HFFc6 (cell line): ENCODE results near the gene RAF1. TPM values are rescaled to one million over a fixed set of nuclear protein-coding genes. Genes with fewer than 3 reads are reported as not detected.

Experiments used
- DNase-seq: peaks from one replicate; pipeline ENCODE4 v3.0.0-alpha.2; 2018
- H3K27ac Mint-ChIP-seq: 2 replicates; pipeline ENCODE4 v1.8.0; 2020; ENCODE audit warnings: mild to moderate bottlenecking, mixed read lengths
- H3K27me3 Mint-ChIP-seq: 2 replicates; pipeline ENCODE4 v1.8.0; 2021; ENCODE audit warnings: mild to moderate bottlenecking, moderate library complexity, mixed read lengths; ENCODE audit not compliant: insufficient read depth
- H3K36me3 Mint-ChIP-seq: 2 replicates; pipeline ENCODE4 v1.8.0; 2021; ENCODE audit warnings: low read depth, mixed read lengths
- H3K4me1 Mint-ChIP-seq: 2 replicates; pipeline ENCODE4 v1.8.0; 2020; ENCODE audit warnings: low read depth, mixed read lengths
- H3K4me3 Mint-ChIP-seq: 2 replicates; pipeline ENCODE4 v1.8.0; 2020; ENCODE audit warnings: mild to moderate bottlenecking, moderate library complexity, mixed read lengths
- H3K9me3 Mint-ChIP-seq: 2 replicates; pipeline ENCODE4 v1.8.0; 2020; ENCODE audit warnings: mild to moderate bottlenecking, mixed read lengths
- total RNA-seq, 6 experiments: library from RNA; stranded (reverse); fragmentation: NEBNext Ultra II Directional; extraction: Animal tissue kit (Norgen Biotek cat#: 25700); gene quantifications; 2 replicates in 1 of 6; 3 replicates in 5 of 6; pipeline ENCODE4 v1.2.3, GENCODE V29; 2021
- TF ChIP-seq, protein P1 (sequence below): fragments of 200-600 bp; sonication (generic); IDR thresholded peaks from 2 replicates; pipeline ENCODE4 v1.5.0; 2021; ENCODE audit warnings: antibody characterized with exemption, mild to moderate bottlenecking

The RAF1 gene
- total RNA-seq, 6 experiments from 2014 or later, result 78.9 to 97.5 (median 86.8) TPM

- H3K9me3 Mint-ChIP-seq, result no peaks in the 10 kb centered on the region
- peaks cover 23% of the 10 kb centered on the region for H3K4me1 Mint-ChIP-seq
- TF ChIP-seq, protein P1, sequence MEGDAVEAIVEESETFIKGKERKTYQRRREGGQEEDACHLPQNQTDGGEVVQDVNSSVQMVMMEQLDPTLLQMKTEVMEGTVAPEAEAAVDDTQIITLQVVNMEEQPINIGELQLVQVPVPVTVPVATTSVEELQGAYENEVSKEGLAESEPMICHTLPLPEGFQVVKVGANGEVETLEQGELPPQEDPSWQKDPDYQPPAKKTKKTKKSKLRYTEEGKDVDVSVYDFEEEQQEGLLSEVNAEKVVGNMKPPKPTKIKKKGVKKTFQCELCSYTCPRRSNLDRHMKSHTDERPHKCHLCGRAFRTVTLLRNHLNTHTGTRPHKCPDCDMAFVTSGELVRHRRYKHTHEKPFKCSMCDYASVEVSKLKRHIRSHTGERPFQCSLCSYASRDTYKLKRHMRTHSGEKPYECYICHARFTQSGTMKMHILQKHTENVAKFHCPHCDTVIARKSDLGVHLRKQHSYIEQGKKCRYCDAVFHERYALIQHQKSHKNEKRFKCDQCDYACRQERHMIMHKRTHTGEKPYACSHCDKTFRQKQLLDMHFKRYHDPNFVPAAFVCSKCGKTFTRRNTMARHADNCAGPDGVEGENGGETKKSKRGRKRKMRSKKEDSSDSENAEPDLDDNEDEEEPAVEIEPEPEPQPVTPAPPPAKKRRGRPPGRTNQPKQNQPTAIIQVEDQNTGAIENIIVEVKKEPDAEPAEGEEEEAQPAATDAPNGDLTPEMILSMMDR, result no peak
- no peak for DNase-seq
- H3K4me3 Mint-ChIP-seq, result no peak overlapping the region
- H3K36me3 Mint-ChIP-seq, result no peaks in the 10 kb centered on the region
- no peaks in the 10 kb centered on the region; the same call in 1 of the 2 replicates for H3K27me3 Mint-ChIP-seq
- no peak overlapping the region for H3K27ac Mint-ChIP-seq
These were observed 32.0 kb upstream of the RAF1 start for GRCh38 chr3:12695916-12696315.

DNA sequence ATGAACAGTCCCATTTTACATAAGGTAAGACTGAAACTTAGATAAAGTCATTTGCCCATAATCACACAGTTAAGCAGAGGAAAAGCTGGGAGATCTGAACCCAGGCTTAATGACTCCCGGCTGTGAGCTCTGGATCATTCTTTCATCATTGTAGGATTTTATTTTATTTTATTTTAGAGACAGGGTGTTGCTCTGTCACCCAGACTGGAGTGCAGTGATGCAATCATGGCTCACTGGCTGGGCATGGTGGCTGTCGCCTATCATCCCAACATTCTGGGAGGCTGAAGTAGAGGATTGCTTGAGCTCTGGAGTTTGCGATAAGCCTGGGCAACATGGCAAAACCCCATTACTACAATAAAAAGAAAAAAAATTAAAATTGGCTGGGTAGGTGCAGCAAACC lies 31.2 kb upstream of the RAF1 start:
- Mint-ChIP-seq H3K4me3 (no peak overlapping the region), H3K4me1 (peaks cover 23% of the 10 kb centered on the region), H3K9me3 (no peaks in the 10 kb centered on the region), H3K36me3 (no peaks in the 10 kb centered on the region), H3K27me3 (peaks cover 2% of the 10 kb centered on the region), H3K27ac (no peak overlapping the region)
- DNase-seq, result no peak
- TF ChIP-seq, protein P1, result no peak

DNA sequence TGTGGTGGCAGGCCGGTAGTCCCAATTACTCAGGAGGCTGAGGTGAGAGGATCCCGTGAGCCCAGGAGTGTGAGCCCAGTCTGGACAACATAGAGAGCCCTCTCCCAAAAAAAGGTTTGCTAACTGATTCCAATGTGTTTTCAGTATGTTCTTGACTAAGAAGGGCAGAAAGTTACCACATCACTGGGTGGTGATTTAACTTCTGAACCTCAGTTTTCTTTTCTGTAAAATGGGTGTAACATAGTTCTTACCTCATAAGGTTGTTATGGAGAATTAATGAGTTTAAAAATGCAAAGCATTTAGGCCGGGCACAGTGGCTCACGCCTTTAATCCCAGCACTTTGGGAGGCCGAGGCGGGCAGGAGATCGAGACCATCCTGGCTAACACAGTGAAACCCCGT lies 28.5 kb upstream of the RAF1 start:
- Mint-ChIP-seq H3K27ac (no peak overlapping the region), H3K4me3 (no peak overlapping the region), H3K4me1 (peaks cover 23% of the 10 kb centered on the region), H3K36me3 (no peaks in the 10 kb centered on the region), H3K9me3 (no peaks in the 10 kb centered on the region), H3K27me3 (peaks cover 2% of the 10 kb centered on the region)
- no peak for DNase-seq
- TF ChIP-seq, protein P1, result no peak

DNA sequence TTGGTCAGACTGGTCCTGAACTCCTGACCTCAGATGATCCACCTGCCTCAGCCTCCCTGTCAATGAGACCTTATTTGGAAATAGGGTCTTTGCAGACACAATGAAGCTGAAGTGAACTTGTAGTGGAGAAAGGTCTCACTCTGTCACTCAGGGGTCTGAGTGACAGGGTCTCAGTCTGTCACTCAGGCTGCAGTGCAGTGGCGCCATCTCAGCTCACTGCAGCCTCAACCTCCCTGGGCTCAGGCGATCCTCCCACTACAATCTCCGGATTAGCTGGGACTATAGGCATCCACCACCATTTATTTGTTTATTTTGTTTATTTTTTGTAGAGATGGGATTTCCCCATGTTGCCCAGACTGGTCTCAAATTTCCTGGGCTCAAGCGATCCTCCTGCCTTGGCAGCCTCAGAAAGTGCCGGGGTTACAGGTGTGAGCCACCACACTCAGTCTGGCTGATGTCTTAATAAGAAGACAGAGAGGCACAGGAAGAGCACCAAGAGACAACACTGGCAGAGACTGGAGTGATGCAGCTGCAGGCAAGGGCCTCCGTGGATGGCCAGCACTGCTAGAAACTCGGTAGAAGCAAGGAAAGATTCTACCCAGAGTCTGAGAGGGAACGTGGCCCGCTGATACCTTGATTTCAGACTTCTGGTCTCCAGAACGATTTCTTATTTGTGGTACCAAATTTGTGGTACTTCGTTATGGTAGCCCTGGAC lies 26.2 kb upstream of the RAF1 start:
- Mint-ChIP-seq H3K9me3 (no peaks in the 10 kb centered on the region), H3K4me1 (peaks cover 17% of the 10 kb centered on the region), H3K4me3 (no peak overlapping the region), H3K27me3 (peaks cover 2% of the 10 kb centered on the region), H3K36me3 (no peaks in the 10 kb centered on the region), H3K27ac (no peak overlapping the region)
- no peak for DNase-seq
- TF ChIP-seq, protein P1, result no peak

GRCh38 chr3:12687948-12688347 lies 24.0 kb upstream of the RAF1 start:
- H3K4me3 Mint-ChIP-seq, result no peak overlapping the region
- no peaks in the 10 kb centered on the region for H3K9me3 Mint-ChIP-seq
- H3K27me3 Mint-ChIP-seq, result peaks cover 2% of the 10 kb centered on the region
- no peaks in the 10 kb centered on the region for H3K4me1 Mint-ChIP-seq
- TF ChIP-seq, protein P1, result no peak
- no peak overlapping the region for H3K27ac Mint-ChIP-seq
- H3K36me3 Mint-ChIP-seq, result no peaks in the 10 kb centered on the region
- DNase-seq, result no peak
